ENCODE results near the gene OR51T1.

- TF ChIP-seq, protein P1, sequence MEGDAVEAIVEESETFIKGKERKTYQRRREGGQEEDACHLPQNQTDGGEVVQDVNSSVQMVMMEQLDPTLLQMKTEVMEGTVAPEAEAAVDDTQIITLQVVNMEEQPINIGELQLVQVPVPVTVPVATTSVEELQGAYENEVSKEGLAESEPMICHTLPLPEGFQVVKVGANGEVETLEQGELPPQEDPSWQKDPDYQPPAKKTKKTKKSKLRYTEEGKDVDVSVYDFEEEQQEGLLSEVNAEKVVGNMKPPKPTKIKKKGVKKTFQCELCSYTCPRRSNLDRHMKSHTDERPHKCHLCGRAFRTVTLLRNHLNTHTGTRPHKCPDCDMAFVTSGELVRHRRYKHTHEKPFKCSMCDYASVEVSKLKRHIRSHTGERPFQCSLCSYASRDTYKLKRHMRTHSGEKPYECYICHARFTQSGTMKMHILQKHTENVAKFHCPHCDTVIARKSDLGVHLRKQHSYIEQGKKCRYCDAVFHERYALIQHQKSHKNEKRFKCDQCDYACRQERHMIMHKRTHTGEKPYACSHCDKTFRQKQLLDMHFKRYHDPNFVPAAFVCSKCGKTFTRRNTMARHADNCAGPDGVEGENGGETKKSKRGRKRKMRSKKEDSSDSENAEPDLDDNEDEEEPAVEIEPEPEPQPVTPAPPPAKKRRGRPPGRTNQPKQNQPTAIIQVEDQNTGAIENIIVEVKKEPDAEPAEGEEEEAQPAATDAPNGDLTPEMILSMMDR (IDR thresholded peaks at IDR 0.05; ENCODE audit: low read depth, low read length), result no peak
- no peak for TF ChIP-seq EZH2phosphoT487 (IDR thresholded peaks at IDR 0.05; ENCODE audit: low read depth)
Observed at GRCh38 chr11:4924239-4924638, 42.5 kb downstream of the OR51T1 start, which contains the start of gene OR51G1.
